ENCODE results near the gene ACTR8.

Gene ACTR8

GRCh38 chr3:53834429-53835095, 47.4 kb downstream of the ACTR8 start:
- no peak for FAIRE-seq
- DNase-seq (ENCODE audit: insufficient read length, low spot score) = no peak
- no peak for TF ChIP-seq CTCF (IDR thresholded peaks at IDR 0.05; ENCODE audit: insufficient read depth, missing control alignments)

- TF ChIP-seq CTCF (IDR thresholded peaks at IDR 0.05; ENCODE audit: insufficient read depth, missing control alignments) = no peak
- FAIRE-seq (no peak), DNase-seq (ENCODE audit: insufficient read length, low spot score) (no peak)
Measured at GRCh38 chr3:53833700-53834099, 48.3 kb downstream of the ACTR8 start.

GRCh38 chr3:53833053-53833645, 48.8 kb downstream of the ACTR8 start:
- TF ChIP-seq CTCF (IDR thresholded peaks at IDR 0.05; ENCODE audit: insufficient read depth, missing control alignments) = no peak
- DNase-seq (ENCODE audit: insufficient read length, low spot score) (no peak), FAIRE-seq (no peak)

DNA sequence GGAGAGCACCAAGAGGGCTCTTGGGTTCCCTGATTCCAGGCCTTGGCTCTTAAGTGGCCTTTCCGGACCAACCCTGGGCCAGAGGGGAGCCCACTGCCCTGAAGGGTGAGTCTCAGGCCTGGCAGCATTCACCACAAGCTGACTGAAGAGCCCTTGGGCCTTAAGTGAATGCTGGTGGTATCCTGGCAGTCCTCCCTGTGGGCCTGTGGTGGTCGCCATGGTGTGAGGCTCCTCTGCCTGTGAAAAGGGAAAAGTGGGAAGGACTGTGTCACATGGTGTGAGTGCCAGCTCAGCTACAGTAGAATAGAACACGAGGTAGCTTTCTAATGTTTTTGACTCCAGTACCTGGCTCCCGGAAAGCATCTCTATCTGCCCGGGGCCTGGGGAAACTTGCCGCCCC, 51.0 kb downstream of the ACTR8 start:
- TF ChIP-seq CTCF (IDR thresholded peaks at IDR 0.05; ENCODE audit: insufficient read depth, missing control alignments) = no peak
- DNase-seq (ENCODE audit: insufficient read length, low spot score) (no peak), FAIRE-seq (no peak)

DNA sequence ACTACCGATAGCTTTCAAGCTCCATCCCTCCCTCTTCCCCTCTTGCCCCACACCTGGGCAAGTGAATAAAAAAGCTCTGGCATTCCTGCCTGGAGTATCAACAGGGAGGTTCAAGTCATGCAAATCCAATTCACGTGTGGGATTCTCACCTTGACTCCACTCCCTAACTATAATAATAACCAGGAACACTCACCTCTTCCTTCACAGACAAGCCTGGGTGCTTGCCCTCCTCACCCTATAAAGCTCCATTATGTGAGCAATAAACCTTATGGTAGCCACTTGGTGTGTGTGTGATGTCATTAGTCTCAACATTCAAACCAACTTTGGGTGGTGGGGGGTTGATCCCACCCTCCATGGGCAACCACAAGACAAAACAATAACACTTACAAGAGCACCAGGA, 52.3 kb downstream of the ACTR8 start:
- no peak for TF ChIP-seq CTCF (IDR thresholded peaks at IDR 0.05; ENCODE audit: insufficient read depth, missing control alignments)
- FAIRE-seq = no peak
- no peak for DNase-seq (ENCODE audit: insufficient read length, low spot score)

- no peak for TF ChIP-seq CTCF (IDR thresholded peaks at IDR 0.05; ENCODE audit: insufficient read depth, missing control alignments)
- DNase-seq (ENCODE audit: insufficient read length, low spot score) (no peak), FAIRE-seq (no peak)
Measured at GRCh38 chr3:53828581-53828980, 53.4 kb downstream of the ACTR8 start.

GRCh38 chr3:53826048-53826447, 55.9 kb downstream of the ACTR8 start:
- no peak for TF ChIP-seq CTCF (IDR thresholded peaks at IDR 0.05; ENCODE audit: insufficient read depth, missing control alignments)
- DNase-seq (ENCODE audit: insufficient read length, low spot score) (no peak), FAIRE-seq (no peak)
